WTC11 (cell line): ENCODE data around the gene KIRREL3. TPM values are rescaled to one million over a fixed set of nuclear protein-coding genes. Genes with fewer than 3 reads are reported as not detected.
A peak's percentile ranks its signal among the peaks of the same experiment; 100 is the strongest.

Experiments
- ATAC-seq: fragments of 200-7000 bp; cut with Tn5 transposase; 2 replicates; pipeline ENCODE4 v1.10.0; 2021; ENCODE audit warnings: mild to moderate bottlenecking, moderate library complexity
- CTCF ChIA-PET: fragments of 300-600 bp; sonication (Branson Sonifier 250); formaldehyde crosslinking; loops from one replicate; lab custom pipeline; 2021; ENCODE audit warnings: antibody characterized with exemption; lab: Charles Lee
- POLR2A ChIA-PET: fragments of 350-600 bp; sonication (Branson Sonifier 250); formaldehyde crosslinking; loops from one replicate; lab custom pipeline; 2021; ENCODE audit warnings: antibody characterized with exemption; lab: Charles Lee
- DNase-seq: peaks from one replicate; pipeline ENCODE4 v3.0.0; 2021; ENCODE audit warnings: low spot score
- H3K27ac Mint-ChIP-seq: 2 replicates; pipeline ENCODE4 v1.8.0; 2021; ENCODE audit warnings: mixed read lengths
- H3K27me3 Mint-ChIP-seq: 2 replicates; pipeline ENCODE4 v1.8.0; 2021; ENCODE audit warnings: low read depth, mild to moderate bottlenecking, moderate library complexity, mixed read lengths
- H3K36me3 Mint-ChIP-seq: 2 replicates; pipeline ENCODE4 v1.8.0; 2021; ENCODE audit warnings: mixed read lengths
- H3K4me1 Mint-ChIP-seq: 2 replicates; pipeline ENCODE4 v1.8.0; 2022; ENCODE audit warnings: mixed read lengths
- H3K4me3 Mint-ChIP-seq: 2 replicates; pipeline ENCODE4 v1.8.0; 2021; ENCODE audit warnings: mild to moderate bottlenecking, moderate library complexity, mixed read lengths
- H3K9me3 Mint-ChIP-seq: 2 replicates; pipeline ENCODE4 v1.8.0; 2021; ENCODE audit warnings: mixed read lengths
- ATF3 ChIP-seq: sonication (generic); formaldehyde crosslinking; conservative IDR thresholded peaks from 2 replicates; pipeline ENCODE4 v1.8.1; 2022; ENCODE audit warnings: mild to moderate bottlenecking, missing genetic modification reagents
- CREM ChIP-seq: sonication (generic); formaldehyde crosslinking; IDR thresholded peaks from 2 replicates; pipeline ENCODE4 v1.8.1; 2022; ENCODE audit warnings: mild to moderate bottlenecking, missing genetic modification reagents, moderate library complexity
- E2F4 ChIP-seq: sonication (generic); formaldehyde crosslinking; IDR thresholded peaks from 2 replicates; pipeline ENCODE4 v1.8.1; 2022; ENCODE audit warnings: low read depth, mild to moderate bottlenecking, moderate library complexity, missing genetic modification reagents, borderline replicate concordance
- GTF2I ChIP-seq: fragments of 250-450 bp; sonication (Bioruptor Pico); conservative IDR thresholded peaks from 2 replicates; pipeline ENCODE4 v1.4.0; 2021; ENCODE audit warnings: mild to moderate bottlenecking
- KAT7 ChIP-seq: sonication (generic); formaldehyde crosslinking; IDR thresholded peaks from 2 replicates; pipeline ENCODE4 v1.8.1; 2023; ENCODE audit warnings: missing genetic modification reagents, mild to moderate bottlenecking, borderline replicate concordance
- NFATC4 ChIP-seq: fragments of 250-450 bp; sonication (Bioruptor Pico); IDR thresholded peaks from 2 replicates; pipeline ENCODE4 v1.9.0; 2021; ENCODE audit warnings: mild to moderate bottlenecking
- NFYB ChIP-seq: sonication (generic); formaldehyde crosslinking; conservative IDR thresholded peaks from 2 replicates; pipeline ENCODE4 v1.8.0; 2022; ENCODE audit warnings: low read depth, missing genetic modification reagents
- NR2C2 ChIP-seq: sonication (generic); formaldehyde crosslinking; IDR thresholded peaks from 2 replicates; pipeline ENCODE4 v1.8.0; 2022; ENCODE audit warnings: mild to moderate bottlenecking, missing genetic modification reagents
- OVOL2 ChIP-seq: fragments of 250-450 bp; sonication (Bioruptor Pico); IDR thresholded peaks from 2 replicates; pipeline ENCODE4 v1.9.0; 2021; ENCODE audit warnings: mild to moderate bottlenecking, borderline replicate concordance
- PRRX2 ChIP-seq: fragments of 250-450 bp; sonication (Bioruptor Pico); IDR thresholded peaks from 2 replicates; pipeline ENCODE4 v1.8.0; 2021; ENCODE audit warnings: mild to moderate bottlenecking
- SP1 ChIP-seq: sonication (generic); formaldehyde crosslinking; conservative IDR thresholded peaks from 2 replicates; pipeline ENCODE4 v1.8.1; 2022; ENCODE audit warnings: missing genetic modification reagents
- TEAD1 ChIP-seq: sonication (generic); formaldehyde crosslinking; IDR thresholded peaks from 2 replicates; pipeline ENCODE4 v1.8.0; 2022; ENCODE audit warnings: mild to moderate bottlenecking, missing genetic modification reagents
- total RNA-seq: library from RNA; stranded (reverse); gene quantifications from 3 replicates; pipeline ENCODE4 v1.2.3, GENCODE V29; 2021
- TF ChIP-seq, protein P1 (sequence below): sonication (generic); formaldehyde crosslinking; IDR thresholded peaks from 2 replicates; pipeline ENCODE4 v1.8.0; 2022; ENCODE audit warnings: mild to moderate bottlenecking, missing genetic modification reagents
- TF ChIP-seq, protein P2 (sequence below): fragments of 250-450 bp; sonication (Bioruptor Pico); conservative IDR thresholded peaks from 2 replicates; pipeline ENCODE4 v1.9.0; 2021; ENCODE audit warnings: mild to moderate bottlenecking
- TF ChIP-seq, protein P3 (sequence below): sonication (generic); formaldehyde crosslinking; IDR thresholded peaks from 2 replicates; pipeline ENCODE4 v1.8.0; 2023; ENCODE audit warnings: missing genetic modification reagents
- TF ChIP-seq, protein P4 (sequence below): fragments of 250-450 bp; sonication (Bioruptor Pico); IDR thresholded peaks from 2 replicates; pipeline ENCODE4 v2.1.2; 2022; ENCODE audit warnings: mild to moderate bottlenecking, moderate library complexity
- TF ChIP-seq, protein P5 (sequence below): sonication (generic); formaldehyde crosslinking; IDR thresholded peaks from 2 replicates; pipeline ENCODE4 v1.8.1; 2022; ENCODE audit warnings: mild to moderate bottlenecking, missing genetic modification reagents, moderate library complexity, borderline replicate concordance

KIRREL3 gene
- total RNA-seq, 1 experiment from 2014 or later, result 0.59 TPM

- Mint-ChIP-seq H3K36me3 (no peaks in the 10 kb centered on the region), H3K27ac (no peak overlapping the region), H3K4me1 (no peaks in the 10 kb centered on the region), H3K9me3 (peaks cover 4% of the 10 kb centered on the region; the same call in 1 of the 2 replicates), H3K4me3 (no peak overlapping the region), H3K27me3 (no peaks in the 10 kb centered on the region; the same call in 1 of the 2 replicates)
- POLR2A ChIA-PET, result no interaction called here
- CTCF ChIA-PET, result no interaction called here
- DNase-seq (no peak), ATAC-seq (no peak)
- TF ChIP-seq CREM (CRISPR knock-in tag) (no peak), NFATC4 (CRISPR knock-in tag) (no peak), NR2C2 (CRISPR knock-in tag) (no peak), ATF3 (CRISPR knock-in tag) (no peak), PRRX2 (no peak), OVOL2 (CRISPR knock-in tag) (no peak), GTF2I (CRISPR knock-in tag) (no peak), NFYB (CRISPR knock-in tag) (no peak), TEAD1 (CRISPR knock-in tag) (no peak), E2F4 (CRISPR knock-in tag) (no peak), KAT7 (CRISPR knock-in tag) (no peak), SP1 (CRISPR knock-in tag) (no peak)
- TF ChIP-seq, protein P1, sequence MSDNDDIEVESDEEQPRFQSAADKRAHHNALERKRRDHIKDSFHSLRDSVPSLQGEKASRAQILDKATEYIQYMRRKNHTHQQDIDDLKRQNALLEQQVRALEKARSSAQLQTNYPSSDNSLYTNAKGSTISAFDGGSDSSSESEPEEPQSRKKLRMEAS, result no peak
- TF ChIP-seq, protein P2, sequence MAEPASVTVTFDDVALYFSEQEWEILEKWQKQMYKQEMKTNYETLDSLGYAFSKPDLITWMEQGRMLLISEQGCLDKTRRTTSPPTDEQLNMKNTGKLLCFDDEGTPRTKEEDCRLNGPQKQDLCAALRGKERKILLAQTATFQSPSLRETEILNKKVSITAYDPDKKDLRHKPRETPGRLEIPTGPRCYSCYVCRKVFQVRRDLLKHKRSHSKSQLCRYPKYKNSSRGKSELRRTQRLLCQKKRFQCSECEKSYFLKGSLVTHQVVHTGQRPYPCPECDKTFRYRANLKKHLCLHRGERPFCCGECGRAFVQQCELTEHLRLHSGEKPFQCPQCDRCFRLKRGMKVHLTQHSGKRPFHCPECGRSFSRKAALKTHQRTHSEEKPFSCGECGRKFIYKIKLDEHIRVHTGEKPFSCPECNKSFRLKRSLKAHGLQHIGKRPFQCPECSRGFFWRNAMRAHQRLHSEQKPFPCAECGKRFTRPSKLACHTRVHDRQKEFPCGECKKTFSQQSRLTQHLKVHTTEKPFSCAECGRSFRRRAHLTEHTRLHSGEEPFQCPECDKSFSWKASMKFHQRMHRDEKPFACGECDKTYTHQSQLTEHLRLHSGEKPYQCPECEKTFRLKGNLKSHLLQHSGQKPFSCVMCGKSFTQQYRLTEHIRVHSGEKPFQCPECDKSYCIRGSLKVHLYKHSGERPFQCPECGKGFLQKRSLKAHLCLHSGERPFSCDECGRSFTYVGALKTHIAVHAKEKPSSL (CRISPR knock-in tag), result no peak
- TF ChIP-seq, protein P3, sequence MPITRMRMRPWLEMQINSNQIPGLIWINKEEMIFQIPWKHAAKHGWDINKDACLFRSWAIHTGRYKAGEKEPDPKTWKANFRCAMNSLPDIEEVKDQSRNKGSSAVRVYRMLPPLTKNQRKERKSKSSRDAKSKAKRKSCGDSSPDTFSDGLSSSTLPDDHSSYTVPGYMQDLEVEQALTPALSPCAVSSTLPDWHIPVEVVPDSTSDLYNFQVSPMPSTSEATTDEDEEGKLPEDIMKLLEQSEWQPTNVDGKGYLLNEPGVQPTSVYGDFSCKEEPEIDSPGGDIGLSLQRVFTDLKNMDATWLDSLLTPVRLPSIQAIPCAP (CRISPR knock-in tag), result no peak
- TF ChIP-seq, protein P4, sequence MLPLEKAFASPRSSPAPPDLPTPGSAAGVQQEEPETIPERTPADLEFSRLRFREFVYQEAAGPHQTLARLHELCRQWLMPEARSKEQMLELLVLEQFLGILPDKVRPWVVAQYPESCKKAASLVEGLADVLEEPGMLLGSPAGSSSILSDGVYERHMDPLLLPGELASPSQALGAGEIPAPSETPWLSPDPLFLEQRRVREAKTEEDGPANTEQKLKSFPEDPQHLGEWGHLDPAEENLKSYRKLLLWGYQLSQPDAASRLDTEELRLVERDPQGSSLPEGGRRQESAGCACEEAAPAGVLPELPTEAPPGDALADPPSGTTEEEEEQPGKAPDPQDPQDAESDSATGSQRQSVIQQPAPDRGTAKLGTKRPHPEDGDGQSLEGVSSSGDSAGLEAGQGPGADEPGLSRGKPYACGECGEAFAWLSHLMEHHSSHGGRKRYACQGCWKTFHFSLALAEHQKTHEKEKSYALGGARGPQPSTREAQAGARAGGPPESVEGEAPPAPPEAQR (CRISPR knock-in tag), result no peak
- TF ChIP-seq, all 79 proteins: peak for 0
Observed at GRCh38 chr11:126768702-126769101, 231.9 kb downstream of the KIRREL3 start.

DNA sequence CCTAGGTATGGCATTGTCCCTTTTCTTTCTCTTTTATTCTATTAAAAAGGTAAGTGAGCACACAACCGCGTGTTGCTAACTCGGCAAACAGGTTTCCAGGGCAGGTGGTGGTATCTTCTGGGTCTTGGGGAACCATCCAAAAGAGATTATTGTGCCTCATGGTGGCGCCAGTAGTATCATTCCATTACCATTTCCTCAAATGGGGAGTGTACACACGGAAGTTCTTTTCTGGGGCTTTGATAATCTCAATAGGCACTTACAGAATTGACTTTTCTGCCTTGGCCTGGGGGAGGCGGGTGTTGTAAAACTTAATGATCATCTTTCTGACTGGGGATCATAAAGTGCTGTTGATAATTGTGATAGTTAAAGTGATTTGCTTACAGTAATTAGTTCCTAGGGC is 234.1 kb downstream of the KIRREL3 start:
- no peaks in the 10 kb centered on the region; the same call in 1 of the 2 replicates for H3K27me3 Mint-ChIP-seq
- POLR2A ChIA-PET, result no interaction called here
- H3K27ac Mint-ChIP-seq, result no peak overlapping the region
- TF ChIP-seq NFYB (CRISPR knock-in tag) (no peak), NFATC4 (CRISPR knock-in tag) (no peak)
- TF ChIP-seq, protein P5, sequence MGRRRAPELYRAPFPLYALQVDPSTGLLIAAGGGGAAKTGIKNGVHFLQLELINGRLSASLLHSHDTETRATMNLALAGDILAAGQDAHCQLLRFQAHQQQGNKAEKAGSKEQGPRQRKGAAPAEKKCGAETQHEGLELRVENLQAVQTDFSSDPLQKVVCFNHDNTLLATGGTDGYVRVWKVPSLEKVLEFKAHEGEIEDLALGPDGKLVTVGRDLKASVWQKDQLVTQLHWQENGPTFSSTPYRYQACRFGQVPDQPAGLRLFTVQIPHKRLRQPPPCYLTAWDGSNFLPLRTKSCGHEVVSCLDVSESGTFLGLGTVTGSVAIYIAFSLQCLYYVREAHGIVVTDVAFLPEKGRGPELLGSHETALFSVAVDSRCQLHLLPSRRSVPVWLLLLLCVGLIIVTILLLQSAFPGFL (CRISPR knock-in tag), result no peak
- H3K36me3 Mint-ChIP-seq, result no peaks in the 10 kb centered on the region
- no peaks in the 10 kb centered on the region for H3K4me1 Mint-ChIP-seq
- ATAC-seq (peak; percentile 61), DNase-seq (no peak)
- CTCF ChIA-PET, result interaction anchor here (0.9 kb wide), 1 partner anchor 224 kb away, joined by 4 read pairs; no protein-coding TSS in a partner anchor
- no peak overlapping the region for H3K4me3 Mint-ChIP-seq
- peaks cover 4% of the 10 kb centered on the region; the same call in 1 of the 2 replicates for H3K9me3 Mint-ChIP-seq
